Measurements from ENCODE around the gene WWP2.

WWP2 gene

DNA sequence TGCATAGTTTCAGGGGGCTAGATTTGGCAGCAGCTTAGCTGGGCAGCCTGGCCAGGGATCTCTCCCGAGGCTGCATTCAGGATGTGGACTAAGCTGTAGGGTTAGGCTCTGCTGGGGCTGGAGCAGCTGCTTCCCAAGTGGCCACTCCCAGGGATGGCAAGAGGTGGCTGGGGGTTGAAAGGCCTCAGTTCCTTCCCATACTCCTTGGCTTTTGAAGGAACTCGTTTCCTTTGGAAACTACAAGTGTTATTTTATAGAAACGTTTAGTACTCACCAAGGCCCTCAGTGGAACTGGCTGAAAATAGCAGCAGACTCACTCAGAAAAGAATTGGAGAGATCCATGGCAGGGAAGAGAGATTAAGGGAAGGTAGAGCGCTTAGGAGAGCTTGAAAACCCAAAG lies 76.4 kb downstream of the WWP2 start:
- no peak overlapping the region for H2AFZ ChIP-seq (ENCODE audit: low read length)
- no peaks in the 10 kb centered on the region for H4K20me1 ChIP-seq (ENCODE audit: insufficient read depth, low read length, poor library complexity, severe bottlenecking)
- no peaks in the 10 kb centered on the region for H3K4me1 ChIP-seq (ENCODE audit: insufficient read depth, low read length, poor library complexity, severe bottlenecking)
- H3K9me2 ChIP-seq (replicated peaks; ENCODE audit: low read depth, low read length): no peaks in the 10 kb centered on the region
- no peak overlapping the region for H3K4me2 ChIP-seq (ENCODE audit: low read depth, low read length, poor library complexity, severe bottlenecking)
- H3K4me3 ChIP-seq (ENCODE audit: low read length, poor library complexity, severe bottlenecking): no peak overlapping the region
- no peak overlapping the region for H3K9ac ChIP-seq (ENCODE audit: low read depth, low read length, poor library complexity, severe bottlenecking)
- H3K27me3 ChIP-seq (ENCODE audit: insufficient read depth, low read length, poor library complexity, severe bottlenecking): no peaks in the 10 kb centered on the region
- H3K36me3 ChIP-seq (ENCODE audit: insufficient read depth, low read length): peaks cover 5% of the 10 kb centered on the region; the same call in 1 of the 2 replicates
- TF ChIP-seq CTCF (conservative IDR thresholded peaks at IDR 0.05; ENCODE audit: low read length): no peak
- TF ChIP-seq EZH2phosphoT487 (IDR thresholded peaks at IDR 0.05; ENCODE audit: borderline replicate concordance): no peak
- H3K9me3 ChIP-seq (ENCODE audit: insufficient read depth, low read depth, low read length): no peaks in the 10 kb centered on the region
- H3F3A ChIP-seq (ENCODE audit: low read depth): no peaks in the 10 kb centered on the region
- H3K79me2 ChIP-seq (ENCODE audit: insufficient read depth, low read length): no peaks in the 10 kb centered on the region

GRCh38 chr16:69839240-69839688 lies 77.1 kb downstream of the WWP2 start:
- Histone ChIP-seq H3K4me2 (ENCODE audit: low read depth, low read length, poor library complexity, severe bottlenecking) (no peak overlapping the region), H3F3A (ENCODE audit: low read depth) (no peaks in the 10 kb centered on the region), H3K9me3 (ENCODE audit: insufficient read depth, low read depth, low read length) (no peaks in the 10 kb centered on the region), H3K9me2 (replicated peaks; ENCODE audit: low read depth, low read length) (no peaks in the 10 kb centered on the region), H4K20me1 (ENCODE audit: insufficient read depth, low read length, poor library complexity, severe bottlenecking) (no peaks in the 10 kb centered on the region), H3K79me2 (ENCODE audit: insufficient read depth, low read length) (no peaks in the 10 kb centered on the region), H3K4me3 (ENCODE audit: low read length, poor library complexity, severe bottlenecking) (no peak overlapping the region), H2AFZ (ENCODE audit: low read length) (no peak overlapping the region), H3K27me3 (ENCODE audit: insufficient read depth, low read length, poor library complexity, severe bottlenecking) (no peaks in the 10 kb centered on the region), H3K4me1 (ENCODE audit: insufficient read depth, low read length, poor library complexity, severe bottlenecking) (no peaks in the 10 kb centered on the region), H3K9ac (ENCODE audit: low read depth, low read length, poor library complexity, severe bottlenecking) (no peak overlapping the region), H3K36me3 (ENCODE audit: insufficient read depth, low read length) (peaks cover 5% of the 10 kb centered on the region; the same call in 1 of the 2 replicates)
- TF ChIP-seq EZH2phosphoT487 (IDR thresholded peaks at IDR 0.05; ENCODE audit: borderline replicate concordance): no peak
- TF ChIP-seq CTCF (conservative IDR thresholded peaks at IDR 0.05; ENCODE audit: low read length): no peak

DNA sequence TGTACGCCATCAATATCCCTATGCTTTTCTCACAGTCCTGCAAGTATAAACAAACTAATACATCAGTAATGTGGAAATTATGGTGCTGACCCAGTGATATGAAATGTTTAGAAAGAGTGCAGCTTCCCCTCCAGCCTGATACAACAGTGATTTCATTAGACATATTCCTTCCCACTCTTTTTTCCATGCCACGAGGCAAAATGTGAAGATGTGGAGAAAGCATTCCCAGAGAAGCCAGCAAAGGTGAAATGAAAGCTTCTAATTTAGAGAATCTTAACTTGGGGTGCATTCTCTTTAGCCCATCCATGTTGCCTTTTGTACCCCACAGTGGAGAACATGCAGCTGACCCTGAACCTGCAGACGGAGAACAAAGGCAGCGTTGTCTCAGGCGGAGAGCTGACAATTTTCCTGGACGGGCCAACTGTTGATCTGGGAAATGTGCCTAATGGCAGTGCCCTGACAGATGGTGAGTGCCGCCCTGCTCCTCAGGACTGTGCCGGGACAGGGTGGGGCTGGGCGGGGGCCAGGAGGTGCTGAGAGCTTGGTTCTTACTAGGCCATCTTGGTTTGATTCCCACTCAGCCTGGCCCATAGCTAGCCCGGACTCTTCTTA lies 77.8 kb downstream of the WWP2 start:
- no peak overlapping the region for H3K9ac ChIP-seq (ENCODE audit: low read depth, low read length, poor library complexity, severe bottlenecking)
- no peak overlapping the region for H3K4me3 ChIP-seq (ENCODE audit: low read length, poor library complexity, severe bottlenecking)
- no peaks in the 10 kb centered on the region for H3K27me3 ChIP-seq (ENCODE audit: insufficient read depth, low read length, poor library complexity, severe bottlenecking)
- H3K9me2 ChIP-seq (replicated peaks; ENCODE audit: low read depth, low read length): no peaks in the 10 kb centered on the region
- no peaks in the 10 kb centered on the region for H4K20me1 ChIP-seq (ENCODE audit: insufficient read depth, low read length, poor library complexity, severe bottlenecking)
- H2AFZ ChIP-seq (ENCODE audit: low read length): no peak overlapping the region
- no peak overlapping the region for H3K4me2 ChIP-seq (ENCODE audit: low read depth, low read length, poor library complexity, severe bottlenecking)
- peaks cover 8% of the 10 kb centered on the region; the same call in 1 of the 2 replicates for H3K36me3 ChIP-seq (ENCODE audit: insufficient read depth, low read length)
- TF ChIP-seq CTCF (conservative IDR thresholded peaks at IDR 0.05; ENCODE audit: low read length) (no peak), EZH2phosphoT487 (IDR thresholded peaks at IDR 0.05; ENCODE audit: borderline replicate concordance) (no peak)
- no peaks in the 10 kb centered on the region for H3K9me3 ChIP-seq (ENCODE audit: insufficient read depth, low read depth, low read length)
- no peaks in the 10 kb centered on the region for H3F3A ChIP-seq (ENCODE audit: low read depth)
- no peaks in the 10 kb centered on the region for H3K4me1 ChIP-seq (ENCODE audit: insufficient read depth, low read length, poor library complexity, severe bottlenecking)
- H3K79me2 ChIP-seq (ENCODE audit: insufficient read depth, low read length): no peaks in the 10 kb centered on the region
